A673 (cell line): ENCODE results near the gene AP4B1.

Source experiments
- EZH2 ChIP-seq: fragments of 200-600 bp; sonication (generic); IDR thresholded peaks from 2 replicates; pipeline ENCODE4 v1.6.1; 2017; ENCODE audit warnings: borderline replicate concordance, low read depth, mild to moderate bottlenecking, mixed read lengths, antibody characterized with exemption, low read length; ENCODE audit not compliant: poor library complexity, severe bottlenecking
- TF ChIP-seq, protein P1 (sequence below): fragments of 300-800, 200-600 bp; sonication (generic); conservative IDR thresholded peaks from 2 replicates; pipeline ENCODE4 v1.5.1; 2017; ENCODE audit warnings: low read depth, mild to moderate bottlenecking, antibody characterized with exemption, low read length, moderate library complexity, mixed read lengths

GRCh38 chr1:113875714-113876113, 28.9 kb downstream of the AP4B1 start:
- TF ChIP-seq, protein P1, sequence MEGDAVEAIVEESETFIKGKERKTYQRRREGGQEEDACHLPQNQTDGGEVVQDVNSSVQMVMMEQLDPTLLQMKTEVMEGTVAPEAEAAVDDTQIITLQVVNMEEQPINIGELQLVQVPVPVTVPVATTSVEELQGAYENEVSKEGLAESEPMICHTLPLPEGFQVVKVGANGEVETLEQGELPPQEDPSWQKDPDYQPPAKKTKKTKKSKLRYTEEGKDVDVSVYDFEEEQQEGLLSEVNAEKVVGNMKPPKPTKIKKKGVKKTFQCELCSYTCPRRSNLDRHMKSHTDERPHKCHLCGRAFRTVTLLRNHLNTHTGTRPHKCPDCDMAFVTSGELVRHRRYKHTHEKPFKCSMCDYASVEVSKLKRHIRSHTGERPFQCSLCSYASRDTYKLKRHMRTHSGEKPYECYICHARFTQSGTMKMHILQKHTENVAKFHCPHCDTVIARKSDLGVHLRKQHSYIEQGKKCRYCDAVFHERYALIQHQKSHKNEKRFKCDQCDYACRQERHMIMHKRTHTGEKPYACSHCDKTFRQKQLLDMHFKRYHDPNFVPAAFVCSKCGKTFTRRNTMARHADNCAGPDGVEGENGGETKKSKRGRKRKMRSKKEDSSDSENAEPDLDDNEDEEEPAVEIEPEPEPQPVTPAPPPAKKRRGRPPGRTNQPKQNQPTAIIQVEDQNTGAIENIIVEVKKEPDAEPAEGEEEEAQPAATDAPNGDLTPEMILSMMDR = no peak
- no peak for TF ChIP-seq EZH2
